ENCODE data around the gene FAM234A. TPM values are rescaled to one million over a fixed set of nuclear protein-coding genes. Genes with fewer than 3 reads are reported as not detected.

FAM234A gene
- total RNA-seq, 1 experiment from 2014 or later: 107 TPM

DNA sequence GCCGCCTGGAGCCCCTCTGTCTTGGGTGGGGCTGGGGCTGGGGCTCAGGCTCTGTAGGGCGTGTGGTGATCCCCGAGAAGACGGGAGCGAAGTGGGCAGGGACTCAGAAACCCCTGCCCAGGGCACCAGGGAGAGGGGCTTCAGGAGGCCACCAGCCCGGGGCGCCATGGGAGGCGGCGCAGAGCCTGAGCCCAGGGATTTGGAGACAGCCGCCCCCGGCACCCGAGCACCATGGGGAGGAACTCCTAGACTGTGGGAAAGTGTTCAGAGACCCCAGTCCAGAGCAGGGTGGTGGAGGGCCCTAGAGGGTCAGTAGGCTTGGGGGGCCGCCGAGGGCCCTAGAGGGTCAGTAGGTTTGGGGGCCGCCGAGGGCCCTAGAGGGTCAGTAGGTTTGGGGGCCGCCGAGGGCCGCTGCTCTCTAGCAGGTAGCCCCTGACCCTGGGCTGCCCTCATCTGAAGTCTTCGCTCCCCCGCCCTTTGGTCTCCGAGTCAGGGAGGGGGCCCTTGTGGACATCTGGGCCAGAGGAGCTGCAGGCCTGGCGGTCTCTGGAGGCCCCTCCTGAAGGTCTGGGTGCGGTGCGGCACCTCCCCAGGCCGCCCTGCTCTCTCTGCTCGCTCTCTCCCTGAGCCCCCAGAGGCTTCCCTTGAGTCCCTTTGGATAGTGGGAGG, 46.5 kb downstream of the FAM234A start:
- DNase-seq (ENCODE audit: low read depth): no peak

DNA sequence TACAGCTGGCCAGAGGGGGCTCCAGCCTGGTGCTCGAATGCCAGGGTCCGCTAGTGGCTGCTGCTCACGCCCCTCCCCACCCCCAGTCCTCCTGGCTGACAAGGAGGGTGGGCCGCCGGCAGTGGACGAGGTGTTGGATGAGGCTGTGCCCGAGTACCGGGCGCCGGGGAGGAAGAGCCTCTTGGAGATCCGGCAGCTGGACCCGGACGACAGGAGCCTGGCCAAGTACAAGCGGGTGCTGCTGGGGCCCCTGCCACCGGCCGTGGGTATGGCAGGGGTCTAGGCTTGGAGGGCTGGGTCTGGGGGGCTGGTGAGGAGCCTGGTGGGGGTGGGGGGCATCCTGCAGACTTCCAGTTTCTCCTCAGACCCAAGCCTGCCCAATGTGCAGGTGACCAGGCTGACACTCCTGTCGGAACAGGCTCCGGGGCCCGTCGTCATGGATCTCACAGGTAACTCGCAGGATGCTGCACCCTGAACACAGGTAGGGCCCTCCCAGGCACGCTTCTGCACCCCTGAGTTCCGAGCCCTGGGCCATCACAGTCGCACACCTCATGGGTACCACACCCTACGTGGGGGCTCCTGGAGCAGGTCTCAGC, 47.1 kb downstream of the FAM234A start:
- DNase-seq (ENCODE audit: low read depth): no peak

DNA sequence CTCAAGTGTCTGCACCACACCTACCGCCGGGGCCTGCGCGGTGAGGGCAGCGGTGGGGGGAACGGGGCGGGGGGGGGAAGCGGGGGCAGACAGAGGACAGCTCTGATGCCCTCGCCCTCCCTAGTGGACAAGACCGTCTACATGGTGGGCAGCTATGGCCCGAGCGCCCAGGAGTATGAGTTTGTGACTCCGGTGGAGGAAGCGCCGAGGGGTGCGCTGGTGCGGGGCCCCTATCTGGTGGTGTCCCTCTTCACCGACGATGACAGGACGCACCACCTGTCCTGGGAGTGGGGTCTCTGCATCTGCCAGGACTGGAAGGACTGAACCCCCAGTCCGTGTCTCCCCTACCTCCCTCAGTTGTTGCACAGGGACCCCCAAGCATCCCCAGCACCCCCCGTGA, 47.9 kb downstream of the FAM234A start:
- DNase-seq (ENCODE audit: low read depth): no peak

DNA sequence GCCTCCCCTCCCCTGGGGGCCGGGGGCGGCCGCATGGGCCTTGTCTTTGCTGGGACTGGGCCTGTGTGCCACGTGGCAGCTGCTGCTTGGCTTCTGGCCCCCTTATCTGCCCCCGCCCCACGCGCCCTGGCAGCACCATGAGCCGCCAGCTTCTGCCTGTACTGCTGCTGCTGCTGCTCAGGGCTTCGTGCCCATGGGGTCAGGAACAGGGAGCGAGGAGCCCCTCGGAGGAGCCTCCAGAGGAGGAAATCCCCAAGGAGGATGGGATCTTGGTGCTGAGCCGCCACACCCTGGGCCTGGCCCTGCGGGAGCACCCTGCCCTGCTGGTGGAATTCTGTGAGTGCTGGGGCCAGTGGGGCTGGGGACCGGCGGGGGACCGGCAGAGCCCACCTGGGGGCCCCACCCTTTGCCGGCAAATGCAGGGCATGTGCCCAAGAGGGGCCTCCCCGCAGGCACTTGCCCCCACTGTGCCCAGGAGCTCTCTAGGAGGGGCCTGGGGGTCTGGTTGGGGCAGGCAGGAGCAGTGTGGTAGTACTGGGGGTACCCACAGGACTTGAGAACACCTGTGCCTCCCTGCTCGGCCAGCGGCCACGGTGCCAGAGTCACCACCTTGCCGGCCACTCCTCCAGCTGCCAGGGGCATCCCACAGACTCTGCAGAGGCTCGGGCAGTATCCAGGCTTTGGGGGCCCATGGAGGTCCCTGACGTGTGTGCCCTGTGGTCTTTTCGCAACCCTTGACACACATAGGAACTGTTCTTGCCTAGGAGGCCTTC, 48.6 kb downstream of the FAM234A start, which contains the start of gene PDIA2:
TSS of gene PDIA2 (plus strand) at position 132 of the 773 bp plus-strand sequence. CDS start at position 138, 6 bp downstream.
- no peak for DNase-seq (ENCODE audit: low read depth)

DNA sequence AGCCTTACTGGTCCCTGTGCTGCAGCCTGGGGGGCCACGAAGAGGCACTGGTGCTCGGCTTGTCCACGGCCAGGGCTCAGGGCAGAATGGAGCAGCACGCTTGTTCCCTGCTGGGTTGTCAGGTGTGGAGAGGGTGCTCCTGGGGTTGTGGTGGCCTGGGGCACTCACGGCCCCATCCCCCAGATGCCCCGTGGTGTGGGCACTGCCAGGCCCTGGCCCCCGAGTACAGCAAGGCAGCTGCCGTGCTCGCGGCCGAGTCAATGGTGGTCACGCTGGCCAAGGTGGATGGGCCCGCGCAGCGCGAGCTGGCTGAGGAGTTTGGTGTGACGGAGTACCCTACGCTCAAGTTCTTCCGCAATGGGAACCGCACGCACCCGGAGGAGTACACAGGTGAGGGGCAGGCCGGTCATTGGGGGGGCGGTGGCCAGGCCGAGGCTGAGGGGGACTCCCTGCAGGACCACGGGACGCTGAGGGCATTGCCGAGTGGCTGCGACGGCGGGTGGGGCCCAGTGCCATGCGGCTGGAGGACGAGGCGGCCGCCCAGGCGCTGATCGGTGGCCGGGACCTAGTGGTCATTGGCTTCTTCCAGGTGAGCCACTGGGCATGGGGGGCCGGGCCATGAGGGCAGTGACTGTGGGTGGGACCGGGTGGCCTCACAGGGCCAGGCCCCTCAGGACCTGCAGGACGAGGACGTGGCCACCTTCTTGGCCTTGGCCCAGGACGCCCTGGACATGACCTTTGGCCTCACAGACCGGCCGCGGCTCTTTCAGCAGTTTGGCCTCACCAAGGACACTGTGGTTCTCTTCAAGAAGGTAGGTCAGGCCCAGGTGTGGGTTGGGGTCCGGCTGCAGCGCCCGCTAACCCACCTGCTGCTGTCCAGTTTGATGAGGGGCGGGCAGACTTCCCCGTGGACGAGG, 49.8 kb downstream of the FAM234A start:
- DNase-seq (ENCODE audit: low read depth): no peak

DNA sequence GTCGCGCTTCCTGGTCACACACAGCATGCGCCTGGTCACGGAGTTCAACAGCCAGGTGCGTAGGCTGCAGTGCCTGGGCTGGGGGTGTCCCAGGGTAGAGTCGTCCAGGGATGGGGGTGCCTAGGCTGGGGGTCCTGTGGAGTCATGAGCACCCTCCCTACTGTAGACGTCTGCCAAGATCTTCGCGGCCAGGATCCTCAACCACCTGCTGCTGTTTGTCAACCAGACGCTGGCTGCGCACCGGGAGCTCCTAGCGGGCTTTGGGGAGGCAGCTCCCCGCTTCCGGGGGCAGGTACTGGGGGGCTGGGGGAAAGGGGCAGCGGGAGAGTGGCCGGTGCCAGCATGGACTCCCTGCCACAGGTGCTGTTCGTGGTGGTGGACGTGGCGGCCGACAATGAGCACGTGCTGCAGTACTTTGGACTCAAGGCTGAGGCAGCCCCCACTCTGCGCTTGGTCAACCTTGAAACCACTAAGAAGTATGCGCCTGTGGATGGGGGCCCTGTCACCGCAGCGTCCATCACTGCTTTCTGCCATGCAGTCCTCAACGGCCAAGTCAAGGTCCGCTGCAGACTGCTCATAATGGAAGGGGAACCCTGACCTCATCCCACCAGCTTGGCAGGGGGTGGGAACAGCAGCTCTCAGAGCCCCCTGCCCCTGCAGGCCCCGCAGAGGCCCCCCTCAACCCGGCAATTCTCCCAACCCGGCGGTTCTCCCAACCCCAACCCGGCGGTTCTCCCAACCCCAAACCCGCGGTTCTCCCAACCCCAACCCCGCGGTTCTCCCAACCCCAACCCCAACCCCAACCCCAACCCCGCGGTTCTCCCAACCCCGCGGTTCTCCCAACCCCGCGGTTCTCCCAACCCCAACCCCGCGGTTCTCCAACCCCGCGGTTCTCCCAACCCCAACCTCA, 50.8 kb downstream of the FAM234A start:
- no peak for DNase-seq (ENCODE audit: low read depth)

DNA sequence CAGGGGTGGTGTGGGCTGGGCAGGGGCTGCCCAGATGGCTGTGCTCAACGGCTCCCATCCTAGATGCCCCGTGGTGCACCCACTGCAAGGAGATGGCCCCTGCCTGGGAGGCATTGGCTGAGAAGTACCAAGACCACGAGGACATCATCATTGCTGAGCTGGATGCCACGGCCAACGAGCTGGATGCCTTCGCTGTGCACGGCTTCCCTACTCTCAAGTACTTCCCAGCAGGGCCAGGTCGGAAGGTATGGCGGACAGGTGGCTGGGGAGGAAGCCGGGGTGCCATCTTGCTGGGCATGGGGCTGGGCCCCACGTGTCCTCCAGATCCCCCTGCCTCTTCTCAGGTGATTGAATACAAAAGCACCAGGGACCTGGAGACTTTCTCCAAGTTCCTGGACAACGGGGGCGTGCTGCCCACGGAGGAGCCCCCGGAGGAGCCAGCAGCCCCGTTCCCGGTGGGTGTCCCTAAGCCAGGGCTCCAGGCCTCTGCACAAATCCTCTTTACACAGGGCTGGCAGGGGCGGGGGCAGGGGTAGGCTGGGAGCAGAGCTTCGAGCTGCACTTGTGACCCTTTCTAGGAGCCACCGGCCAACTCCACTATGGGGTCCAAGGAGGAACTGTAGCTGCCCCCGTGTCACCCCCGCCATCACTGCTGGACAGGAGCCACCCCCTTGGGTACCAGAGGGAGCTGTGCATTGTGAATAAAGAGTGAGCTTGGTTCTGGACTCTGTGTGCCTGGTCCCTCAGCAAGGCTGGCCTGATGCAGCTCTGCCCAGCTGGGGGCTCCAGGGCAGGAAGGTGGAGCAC, 52.1 kb downstream of the FAM234A start:
- no peak for DNase-seq (ENCODE audit: low read depth)

DNA sequence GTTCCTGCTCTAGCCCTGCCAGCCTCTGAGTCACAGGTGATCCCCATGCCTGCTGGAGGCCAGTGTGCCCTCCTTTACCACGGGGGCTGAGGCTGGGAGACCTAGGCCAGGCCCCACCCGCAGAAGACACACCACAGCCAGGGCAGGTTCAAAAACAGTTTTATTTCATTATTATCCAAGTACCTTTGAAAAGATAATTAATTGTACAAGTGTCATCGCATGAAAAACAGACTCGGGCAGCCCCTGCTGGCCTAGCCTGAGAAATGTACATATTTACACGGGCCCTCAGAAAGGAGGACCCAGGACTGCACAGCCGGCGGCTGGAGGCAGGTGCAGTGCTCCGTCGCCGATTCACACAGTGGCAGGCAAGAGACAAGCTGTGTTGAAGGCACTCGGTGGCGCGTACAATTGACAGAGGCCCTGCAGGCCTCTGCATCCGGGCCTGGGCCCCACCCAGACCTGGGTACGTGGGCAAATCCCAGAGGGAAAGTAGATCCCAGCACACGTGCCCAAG, 52.7 kb downstream of the FAM234A start:
- DNase-seq (ENCODE audit: low read depth): no peak

DNA sequence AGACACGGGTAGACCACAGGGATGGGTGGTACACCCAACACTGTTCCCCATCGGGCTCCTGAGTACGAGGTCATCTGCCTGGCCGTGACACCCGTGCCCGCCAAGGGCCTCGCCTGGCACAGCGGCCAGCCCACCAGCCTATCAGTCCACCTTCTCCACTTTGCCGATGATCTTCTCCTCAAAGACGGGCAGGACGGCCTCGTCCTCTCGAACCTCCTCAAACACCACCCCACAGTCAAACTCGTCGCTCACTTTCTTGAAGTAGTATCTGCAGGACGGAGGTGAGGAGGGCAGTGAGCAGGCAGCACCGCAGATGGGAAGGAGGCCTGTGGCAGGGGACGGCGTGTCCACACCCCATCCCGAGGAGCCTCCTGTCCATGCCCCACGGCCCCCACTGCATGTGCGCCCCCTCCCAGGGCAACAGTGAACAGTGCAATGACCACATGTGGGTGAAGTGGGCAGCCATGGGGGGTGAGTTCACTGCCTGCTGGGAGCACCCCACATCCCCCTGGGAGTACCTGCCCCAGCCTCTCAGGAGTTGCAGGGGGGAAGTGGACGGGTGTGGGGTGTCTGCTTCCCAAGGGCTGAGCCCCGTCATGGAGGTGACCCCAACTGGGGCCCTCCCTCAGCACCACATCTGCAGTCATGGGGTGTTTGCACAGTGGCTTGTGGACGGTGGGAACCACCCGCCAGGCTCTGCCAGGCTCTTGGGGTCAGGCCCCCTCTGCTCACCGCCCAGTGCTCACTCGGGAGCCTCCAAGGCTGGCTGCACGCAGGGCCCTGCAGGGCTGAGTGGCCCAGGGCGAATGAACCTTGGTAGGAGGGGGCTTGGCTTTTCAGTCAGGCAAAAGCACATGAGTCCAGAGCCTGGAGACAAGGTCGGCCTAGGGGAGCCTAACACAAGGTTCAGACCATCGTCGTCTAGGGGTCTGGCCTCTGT, 53.6 kb downstream of the FAM234A start:
- no peak for DNase-seq (ENCODE audit: low read depth)

DNA sequence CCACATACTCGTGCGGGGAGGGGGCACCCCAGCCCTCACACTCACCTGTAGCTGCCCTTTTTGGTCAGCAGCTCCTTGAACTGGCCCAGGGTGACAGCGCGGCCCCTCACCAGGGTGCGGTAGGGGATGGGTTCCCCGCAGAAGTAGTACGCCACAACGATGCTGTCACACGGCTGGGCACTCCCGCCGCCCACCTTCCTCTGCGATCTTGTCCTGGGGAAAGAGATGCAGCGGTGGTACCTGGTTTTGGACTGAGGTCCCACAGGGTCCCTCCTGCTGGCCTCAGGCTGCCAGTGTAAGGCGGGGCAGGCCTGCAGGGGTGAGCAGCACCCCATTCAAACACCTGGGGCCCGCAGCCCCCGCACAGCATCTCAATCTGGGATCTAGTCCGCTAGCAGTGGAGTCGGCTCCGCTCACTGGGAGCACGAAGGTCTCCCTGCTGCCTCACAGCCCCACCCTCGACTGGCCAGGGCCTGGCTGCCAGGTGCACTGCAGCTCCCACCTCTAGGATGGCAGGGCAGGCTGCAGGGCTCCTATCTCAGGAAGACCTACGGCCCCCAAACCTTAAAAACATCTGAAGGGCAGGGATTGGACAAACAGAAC, 54.9 kb downstream of the FAM234A start:
- DNase-seq (ENCODE audit: low read depth): no peak

DNA sequence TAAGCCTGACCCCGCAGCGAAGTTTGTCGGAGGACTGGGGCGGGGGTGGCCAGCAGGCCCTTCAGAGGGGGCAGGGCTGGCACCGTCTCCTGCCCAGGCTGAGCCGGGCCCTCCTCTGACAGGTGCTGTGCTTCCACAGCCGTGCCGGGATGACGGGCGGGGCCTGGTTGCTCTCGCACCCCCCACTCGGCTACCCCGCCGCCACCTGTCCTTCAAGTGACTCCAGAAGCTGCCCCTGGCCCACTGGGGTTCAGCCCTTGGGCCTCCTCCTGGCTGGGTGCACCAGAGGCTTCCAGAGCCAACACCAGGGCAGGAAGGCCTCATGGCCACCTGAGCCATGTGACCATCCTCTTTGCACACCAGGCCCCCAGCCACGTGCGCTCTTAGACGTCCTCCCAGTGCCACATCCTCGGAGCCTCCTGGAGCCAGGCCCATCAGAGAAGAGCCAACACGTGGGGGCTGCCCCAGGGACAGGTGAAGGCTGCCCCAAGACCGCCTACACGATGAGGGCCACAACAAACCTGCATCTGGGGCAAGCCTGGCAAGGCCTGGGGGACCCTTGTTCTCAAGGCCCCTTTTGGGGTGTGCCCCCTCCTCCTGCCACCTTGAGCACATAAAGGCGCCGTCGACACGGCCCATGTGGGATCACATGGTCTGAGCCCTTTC, 55.5 kb downstream of the FAM234A start:
- no peak for DNase-seq (ENCODE audit: low read depth)

DNA sequence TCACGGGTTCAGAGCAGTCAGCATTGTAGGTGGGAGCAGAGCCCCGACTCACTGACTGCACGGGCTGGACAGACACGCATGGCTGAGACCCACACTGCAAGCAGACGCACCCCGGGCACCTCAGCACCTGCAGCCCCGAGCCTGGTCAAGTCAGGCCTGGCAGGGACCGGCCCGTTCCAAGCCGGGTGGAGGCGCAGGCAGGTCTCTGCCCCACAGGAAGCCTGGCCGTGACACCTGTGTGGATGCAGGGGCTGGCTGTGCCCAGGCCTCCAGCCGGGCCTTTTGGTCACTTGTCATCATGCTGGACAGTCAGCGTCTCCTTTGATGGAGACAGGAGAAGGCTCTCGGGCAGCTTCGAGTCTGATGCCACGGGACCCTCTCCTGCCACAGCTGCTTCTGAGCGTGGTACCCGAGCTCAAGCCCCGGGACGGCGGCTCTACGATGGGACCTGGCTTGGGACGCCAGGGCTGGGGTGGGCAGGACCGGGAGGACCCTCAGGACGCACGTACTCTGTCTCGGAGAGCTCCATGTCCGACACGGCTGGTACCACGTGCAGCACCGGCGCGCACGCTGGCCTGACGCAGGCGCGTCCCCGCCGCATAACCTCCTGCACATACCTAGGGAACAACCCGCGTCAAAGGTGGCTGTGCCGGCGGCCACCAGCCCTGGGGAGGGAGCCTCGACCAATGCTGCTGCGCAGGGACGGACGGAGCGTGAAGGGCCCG, 56.2 kb downstream of the FAM234A start:
- no peak for DNase-seq (ENCODE audit: low read depth)

DNA sequence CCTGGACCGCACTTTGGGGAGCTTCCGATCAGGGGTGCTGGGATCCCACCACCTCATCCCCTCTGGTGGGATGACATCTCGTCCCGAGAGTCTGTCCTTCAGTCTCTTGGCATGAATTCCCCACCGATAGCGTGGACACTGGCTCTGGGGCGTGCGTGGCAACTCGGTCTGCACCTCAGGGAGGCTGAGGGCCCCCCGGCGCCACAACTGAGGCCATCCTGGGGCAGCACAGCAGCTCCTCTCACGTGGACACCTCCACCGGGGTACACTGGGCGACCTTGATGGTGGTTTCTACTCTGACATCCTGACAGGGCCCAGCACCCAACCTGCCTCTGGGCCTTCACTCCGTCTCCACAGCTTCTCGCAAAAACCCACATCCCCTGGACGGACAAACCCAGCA, 56.9 kb downstream of the FAM234A start:
- no peak for DNase-seq (ENCODE audit: low read depth)

DNA sequence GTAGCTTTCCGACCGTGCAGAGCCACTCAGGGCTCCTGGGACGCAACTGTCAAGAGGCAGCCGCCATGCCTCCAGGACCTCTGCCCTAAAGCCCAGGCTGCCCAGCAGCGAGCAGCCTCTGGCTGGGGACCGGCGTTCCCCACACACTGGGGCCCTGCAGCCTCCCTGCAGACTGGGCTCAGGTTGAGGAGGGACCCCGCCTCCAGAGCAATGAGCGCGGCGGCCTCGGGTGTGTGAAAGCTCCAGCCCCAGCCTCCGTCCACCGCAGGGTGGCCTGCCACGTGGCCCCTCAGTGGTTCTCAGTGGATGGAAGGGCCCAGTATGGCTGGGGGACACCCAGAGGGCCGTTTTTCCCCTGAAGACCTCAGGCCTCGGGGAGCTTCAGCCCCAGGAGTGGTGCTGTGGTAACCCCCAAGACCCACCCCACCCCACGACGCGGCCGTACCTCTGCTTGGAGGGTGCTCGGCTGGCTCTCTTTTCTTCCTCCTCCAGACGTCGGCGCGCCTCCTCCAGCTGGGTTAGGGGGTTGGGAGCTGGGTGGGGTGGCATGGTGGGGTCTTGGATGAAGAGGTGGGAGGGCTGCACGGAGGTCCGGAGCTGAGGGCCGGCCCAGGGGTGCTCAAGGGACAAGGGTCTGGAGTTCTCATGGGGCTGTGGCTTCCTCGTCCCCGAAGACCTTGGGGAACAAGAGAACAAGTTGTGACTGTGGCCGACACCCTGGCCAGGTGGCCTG, 58.6 kb downstream of the FAM234A start:
- DNase-seq (ENCODE audit: low read depth): no peak

DNA sequence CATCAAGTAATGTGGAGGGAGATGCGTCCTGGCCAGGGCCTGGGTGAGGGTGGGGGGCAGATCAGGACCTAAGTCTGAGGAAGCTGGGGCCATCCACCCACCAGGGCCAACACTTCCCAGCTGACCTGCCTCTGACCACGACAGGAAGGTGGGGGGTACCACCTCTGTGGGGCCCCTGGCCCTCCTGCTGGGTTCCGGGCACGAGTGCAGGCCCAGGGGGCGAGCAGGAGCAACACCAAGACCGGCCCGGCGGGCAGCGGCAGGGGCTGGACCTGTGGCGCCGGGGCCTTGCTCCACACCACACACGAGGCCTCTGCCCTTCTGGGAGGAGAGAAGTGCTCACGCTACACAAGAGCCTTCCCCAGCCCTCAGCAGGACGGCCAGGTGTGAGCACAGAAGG, 61.7 kb downstream of the FAM234A start:
- DNase-seq (ENCODE audit: low read depth): no peak

All from LHCN-M2 (cell line).